HG03439 (cell line): Measurements from ENCODE around the gene CNOT1.
"Not testable (repeated sequence)": the region's sequence is repeated elsewhere in the genome, so short reads cannot be mapped to it uniquely, and the experiment has no call there.

Source experiments
- ATAC-seq: cut with Tn5 transposase; IDR thresholded peaks from one replicate; pipeline ENCODE4 v1.9.1; 2021; ENCODE audit warnings: mild to moderate bottlenecking, moderate library complexity; ENCODE audit not compliant: unreplicated experiment

The CNOT1 gene

DNA sequence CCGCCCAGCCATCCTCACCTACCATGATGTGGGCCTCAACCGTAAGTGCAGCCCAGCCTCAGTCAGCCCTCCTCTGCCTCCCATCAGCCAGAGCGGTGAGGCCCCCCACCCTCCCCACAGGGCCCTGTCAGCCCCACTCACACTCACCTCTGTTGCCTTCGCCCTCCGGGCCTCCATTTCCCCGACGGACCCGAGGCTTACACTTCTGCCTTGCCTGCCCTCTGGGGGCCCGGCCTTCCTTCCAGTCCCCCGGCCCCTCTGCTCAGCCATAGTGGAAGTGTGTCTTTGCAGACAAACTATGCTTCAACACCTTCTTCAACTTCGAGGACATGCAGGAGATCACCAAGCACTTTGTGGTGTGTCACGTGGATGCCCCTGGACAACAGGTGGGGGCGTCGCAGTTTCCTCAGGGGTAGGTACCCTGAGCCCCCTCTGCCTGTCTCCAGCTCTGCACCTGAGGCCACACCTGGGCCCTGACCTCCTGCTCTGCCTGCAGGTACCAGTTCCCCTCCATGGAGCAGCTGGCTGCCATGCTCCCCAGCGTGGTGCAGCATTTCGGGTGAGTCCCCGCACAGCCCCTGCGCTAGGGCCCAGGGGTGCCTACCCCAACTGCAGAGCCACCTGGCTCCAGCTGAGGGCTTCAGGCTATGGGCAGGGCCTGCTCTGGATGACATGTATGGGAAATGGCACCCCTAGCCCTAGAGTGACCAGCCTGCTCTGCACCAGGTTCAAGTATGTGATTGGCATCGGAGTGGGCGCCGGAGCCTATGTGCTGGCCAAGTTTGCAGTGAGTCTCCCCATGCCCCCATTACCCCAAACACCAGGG lies 125.5 kb downstream of the CNOT1 start:
- no peak for ATAC-seq

DNA sequence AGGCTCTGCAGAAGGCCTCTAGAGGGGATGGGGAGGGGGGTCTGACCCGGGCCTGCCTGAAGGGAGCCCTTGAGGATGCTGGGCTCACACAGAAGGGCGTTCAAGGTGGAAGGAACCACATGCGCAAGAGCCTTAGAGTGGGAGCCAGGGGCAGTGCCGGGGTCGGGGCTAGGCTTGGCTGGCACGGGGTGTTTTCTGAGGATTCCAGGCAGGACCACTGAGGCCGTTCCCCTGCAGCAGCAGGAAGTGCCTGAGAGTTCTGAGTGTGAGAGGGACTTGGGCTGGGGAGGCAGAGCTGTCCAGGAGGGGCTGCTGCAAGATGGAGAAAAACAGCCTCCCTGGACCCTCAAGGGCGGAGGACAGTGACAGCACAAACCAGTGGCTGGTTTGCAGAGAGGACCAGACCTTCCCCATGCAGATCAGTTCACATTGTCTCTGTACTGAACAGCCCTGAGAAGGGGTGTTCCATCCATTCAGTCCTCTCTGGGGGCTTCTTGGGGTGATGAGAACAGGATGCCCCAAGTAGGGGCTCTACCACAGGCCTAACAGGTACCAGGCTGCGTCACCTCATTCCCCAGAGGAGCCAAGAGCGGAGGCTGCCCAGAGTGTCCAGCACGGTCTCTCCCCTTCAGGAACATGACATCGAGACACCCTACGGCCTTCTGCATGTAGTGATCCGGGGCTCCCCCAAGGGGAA lies 126.3 kb downstream of the CNOT1 start:
- ATAC-seq: no peak

DNA sequence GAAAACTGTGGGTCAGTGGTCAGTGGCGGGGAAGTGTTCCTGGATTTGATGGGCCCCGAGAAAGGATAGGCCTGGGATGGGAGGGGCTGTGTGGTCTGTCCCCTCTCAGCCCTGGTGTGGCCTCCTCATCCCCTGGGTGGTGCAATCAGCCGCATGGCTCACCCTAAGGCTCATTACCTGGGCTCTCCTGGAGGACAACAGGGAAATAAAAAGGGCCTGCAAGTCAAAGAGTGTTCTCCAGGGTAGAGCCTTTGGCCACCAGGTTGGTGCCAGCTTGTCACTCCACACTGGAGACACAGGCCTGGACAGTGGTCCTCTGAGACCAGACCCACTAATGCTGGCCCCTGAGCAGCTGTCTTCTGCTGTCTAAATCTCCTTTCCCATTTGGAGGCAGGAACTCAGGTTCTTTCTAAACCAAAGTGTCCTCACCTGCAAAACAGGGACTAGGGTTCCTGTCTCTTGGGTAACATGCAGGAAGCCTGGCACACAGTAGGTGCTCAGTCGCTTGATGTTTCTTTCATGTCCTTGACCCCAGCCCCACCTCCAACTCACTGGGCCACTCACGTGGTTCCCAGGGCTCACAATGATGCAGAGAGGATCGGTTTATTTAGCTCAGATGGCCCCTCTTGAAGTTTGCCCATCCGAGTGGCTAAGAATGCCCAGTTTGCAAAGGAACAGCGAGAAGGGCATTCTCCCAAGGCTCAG lies 127.3 kb downstream of the CNOT1 start:
- ATAC-seq: no peak

DNA sequence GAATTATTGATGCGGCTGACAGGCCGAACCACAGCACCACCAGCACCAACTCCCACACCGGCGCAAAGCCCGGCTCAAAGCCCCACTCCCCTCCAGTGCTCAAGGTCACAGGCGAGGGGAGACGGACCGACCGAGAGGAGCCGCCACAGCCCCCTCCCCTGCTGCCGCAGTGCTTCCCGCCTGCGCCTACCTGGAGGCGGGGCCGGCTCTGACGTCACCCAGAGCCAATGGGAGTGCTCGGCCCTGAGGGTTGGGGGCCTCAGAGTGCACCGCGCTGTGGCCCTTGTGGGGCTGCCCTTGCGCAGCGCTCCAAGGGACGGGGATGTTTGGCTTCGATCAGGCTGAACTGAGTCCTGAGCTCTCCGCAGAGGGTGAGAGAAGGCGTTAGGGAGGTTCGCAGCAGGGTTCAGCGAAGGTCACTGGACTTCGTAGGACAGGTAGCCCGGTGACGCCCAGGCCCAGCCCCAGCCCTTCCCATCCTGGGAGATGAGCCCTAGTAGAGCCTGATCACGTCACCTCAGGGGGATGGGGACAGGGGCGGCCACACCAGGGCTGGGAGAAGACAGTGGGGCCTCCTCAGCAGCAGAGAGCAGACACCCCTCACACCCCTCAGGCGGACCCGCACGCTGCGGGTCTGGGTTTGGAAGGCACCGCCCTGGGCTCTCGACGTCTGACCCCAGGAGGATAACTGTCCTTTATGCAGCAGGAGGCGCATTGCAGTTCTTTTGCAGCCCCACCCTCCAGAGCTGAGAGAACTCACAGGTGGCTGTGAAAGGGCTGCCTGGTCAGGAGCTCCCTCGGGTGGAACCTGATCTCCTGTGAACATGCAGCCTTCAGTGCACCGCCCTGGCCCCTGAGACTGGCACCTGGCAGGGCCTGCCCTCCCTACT lies 128.1 kb downstream of the CNOT1 start:
- no peak for ATAC-seq

DNA sequence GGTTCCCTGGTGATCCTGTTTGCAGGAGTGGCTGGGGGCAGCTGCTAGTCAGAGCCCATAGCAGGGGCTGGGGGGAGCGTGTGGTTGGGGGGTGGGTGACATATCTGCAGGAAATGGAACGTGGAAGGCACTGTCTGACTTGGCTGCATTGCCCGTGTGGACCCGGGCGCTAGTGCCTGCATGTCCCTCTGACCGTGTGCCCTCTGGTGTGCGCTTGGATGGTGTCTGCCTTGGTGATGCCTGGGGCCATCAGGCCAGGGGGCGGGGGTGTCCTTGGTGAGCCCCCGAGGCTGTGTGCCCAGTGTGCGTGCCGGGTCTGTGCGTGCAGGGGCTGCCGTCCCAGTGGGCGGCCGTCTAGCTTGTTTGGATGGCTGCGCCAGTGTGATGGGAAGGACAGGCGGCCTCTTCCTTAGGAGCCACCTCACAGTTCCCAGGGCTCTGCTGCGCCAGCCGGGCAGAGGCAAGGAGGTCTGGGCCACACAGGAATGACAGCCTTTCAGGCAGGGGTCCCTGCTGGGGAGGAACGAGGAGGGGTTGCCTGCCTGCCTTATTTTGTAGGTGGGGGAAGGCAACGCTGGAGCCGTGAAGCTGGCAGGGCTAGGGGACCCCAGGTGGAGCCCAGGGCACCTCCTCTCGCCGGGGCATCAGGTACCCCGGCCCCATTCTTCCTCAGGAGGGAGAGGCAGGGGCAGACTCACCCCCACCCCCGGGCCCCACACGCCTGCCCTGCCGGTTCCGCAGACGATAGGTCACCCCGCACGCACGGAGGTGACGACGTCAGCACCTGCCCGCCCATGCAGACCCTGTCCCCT lies 129.0 kb downstream of the CNOT1 start:
- no peak for ATAC-seq

DNA sequence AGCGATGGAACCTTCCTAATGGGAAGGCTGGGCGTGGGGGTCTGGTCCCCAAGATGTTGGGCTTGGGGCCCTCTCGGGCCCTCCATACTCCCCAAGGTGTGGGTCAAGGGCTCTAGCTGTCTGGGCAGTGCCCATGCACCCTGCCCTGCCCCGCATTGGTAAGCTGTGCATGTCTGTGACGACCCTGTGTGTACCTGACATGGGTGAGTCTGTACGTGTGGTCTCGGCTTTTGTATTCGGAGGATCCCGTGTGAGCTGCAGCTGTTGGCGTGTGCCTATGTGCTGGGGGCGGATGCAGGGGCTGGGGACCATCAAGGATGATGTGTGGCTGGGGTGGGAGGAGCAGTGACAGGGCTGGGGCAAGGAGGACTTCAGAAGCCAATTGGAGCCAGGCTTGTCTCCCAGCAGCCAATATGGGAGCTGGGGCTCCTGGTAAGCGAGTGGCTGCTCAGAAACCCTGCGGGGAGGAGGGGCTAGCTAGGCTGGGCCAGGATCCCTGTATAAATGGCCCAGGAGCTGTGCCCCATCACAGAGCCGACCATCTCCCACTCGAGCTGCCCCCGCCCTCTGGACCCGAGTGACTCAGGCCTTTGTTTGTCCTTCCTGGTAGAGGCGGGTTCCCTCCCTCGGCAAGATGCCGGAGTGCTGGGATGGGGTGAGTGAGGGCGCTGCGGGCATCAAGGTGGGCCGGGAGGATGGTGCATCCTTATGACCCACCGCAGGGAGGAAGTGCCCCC lies 129.8 kb downstream of the CNOT1 start, which contains the start of gene NDRG4:
Gene NDRG4 (plus strand): TSS at position 529 of the 737 bp plus-strand sequence. CDS start 106 bp downstream, at position 635.
- ATAC-seq: no peak

DNA sequence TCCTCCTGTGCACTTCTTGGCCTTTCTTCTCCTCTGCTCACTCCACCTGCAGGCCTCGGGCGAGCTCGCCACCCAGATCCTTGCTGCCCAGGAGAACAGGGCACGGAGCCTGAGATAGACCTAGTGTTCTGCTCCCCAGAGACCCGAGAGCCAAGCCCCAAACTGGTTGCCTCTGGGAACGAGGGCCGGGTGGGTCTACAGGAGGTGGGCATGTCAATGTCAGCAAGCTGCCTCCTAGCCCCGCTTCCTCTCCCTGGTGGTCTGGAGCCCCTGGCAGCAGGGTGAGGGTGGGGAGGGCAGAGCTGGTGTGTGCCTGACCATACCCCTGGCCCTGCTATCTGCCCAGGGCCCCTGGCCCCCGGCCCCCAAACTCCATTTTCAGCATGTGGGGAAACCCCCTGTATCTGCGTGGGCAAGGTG lies 130.5 kb downstream of the CNOT1 start:
- no peak for ATAC-seq

DNA sequence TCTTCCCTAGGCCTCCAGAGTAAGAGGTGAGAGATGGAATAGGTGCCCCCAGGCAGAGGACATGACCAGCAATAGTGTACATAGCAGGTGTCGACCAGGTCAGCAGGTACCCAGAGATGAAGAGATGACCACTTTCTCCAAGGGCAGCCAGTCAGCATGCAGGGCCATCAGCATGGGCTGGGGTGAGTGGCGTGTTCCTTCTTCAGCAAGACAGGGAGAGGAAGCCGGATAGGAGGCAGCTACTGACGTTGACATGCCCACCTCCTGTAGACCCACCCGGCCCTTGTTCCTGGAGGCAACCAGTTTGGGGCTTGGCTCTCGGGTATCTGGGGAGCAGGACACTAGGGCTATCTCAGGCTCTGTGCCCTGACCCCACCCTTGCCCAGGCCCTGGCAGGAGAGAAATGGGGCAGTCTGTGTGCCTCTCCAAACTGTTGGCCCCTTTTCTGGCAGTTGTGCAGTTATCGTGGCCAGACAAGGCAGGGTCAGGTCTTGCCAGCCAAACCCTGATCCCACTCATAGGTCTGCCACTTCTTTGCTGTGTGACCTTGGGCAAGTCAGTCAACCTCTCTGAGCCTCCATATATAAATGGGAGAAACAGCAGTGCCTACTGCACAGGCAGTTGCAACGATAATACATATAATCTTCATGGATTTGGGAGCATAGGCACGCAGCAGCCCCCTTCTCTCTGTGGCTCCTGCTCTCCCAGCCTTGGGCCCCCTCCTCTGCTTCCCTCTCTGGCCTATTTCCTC lies 131.1 kb downstream of the CNOT1 start:
- no peak for ATAC-seq

DNA sequence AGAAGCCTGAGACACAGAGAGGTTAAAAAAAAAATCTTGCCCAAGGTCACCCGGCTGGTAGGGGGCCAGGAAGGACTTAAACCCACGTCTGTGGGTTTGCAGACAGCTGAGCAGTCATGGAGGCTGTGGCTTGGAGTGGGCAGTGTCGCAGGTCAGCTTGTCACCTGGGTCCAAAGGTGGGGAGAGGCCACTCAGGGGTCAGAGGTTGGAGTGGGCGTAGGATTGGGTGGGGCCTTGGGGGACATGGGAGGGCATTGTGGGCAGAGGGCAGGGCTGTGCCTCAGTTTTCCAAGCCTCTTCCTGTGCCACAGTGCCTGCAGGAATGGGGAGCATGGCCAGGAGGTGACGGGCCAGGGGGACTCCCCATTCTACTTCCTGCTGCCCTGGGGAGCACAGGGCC lies 131.7 kb downstream of the CNOT1 start:
- no peak for ATAC-seq

DNA sequence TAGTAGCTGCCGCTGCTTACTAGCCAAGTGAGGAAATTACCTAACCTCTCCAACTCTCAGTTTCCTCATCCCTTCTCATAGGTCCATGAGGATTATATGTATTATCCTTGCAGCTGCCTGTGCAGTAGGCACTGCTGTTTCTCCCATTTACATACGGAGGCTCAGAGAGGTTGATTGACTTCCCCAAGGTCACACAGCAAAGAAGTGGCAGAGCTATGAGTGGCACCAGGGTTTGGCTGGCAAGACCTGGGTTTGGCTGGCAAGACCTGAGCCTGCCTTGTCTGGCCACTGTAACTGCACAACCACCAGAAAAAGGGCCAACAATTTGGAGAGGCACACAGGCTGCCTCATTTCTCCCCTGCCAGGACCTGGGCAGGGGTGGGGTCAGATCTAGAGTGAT lies 132.2 kb downstream of the CNOT1 start:
- no peak for ATAC-seq

DNA sequence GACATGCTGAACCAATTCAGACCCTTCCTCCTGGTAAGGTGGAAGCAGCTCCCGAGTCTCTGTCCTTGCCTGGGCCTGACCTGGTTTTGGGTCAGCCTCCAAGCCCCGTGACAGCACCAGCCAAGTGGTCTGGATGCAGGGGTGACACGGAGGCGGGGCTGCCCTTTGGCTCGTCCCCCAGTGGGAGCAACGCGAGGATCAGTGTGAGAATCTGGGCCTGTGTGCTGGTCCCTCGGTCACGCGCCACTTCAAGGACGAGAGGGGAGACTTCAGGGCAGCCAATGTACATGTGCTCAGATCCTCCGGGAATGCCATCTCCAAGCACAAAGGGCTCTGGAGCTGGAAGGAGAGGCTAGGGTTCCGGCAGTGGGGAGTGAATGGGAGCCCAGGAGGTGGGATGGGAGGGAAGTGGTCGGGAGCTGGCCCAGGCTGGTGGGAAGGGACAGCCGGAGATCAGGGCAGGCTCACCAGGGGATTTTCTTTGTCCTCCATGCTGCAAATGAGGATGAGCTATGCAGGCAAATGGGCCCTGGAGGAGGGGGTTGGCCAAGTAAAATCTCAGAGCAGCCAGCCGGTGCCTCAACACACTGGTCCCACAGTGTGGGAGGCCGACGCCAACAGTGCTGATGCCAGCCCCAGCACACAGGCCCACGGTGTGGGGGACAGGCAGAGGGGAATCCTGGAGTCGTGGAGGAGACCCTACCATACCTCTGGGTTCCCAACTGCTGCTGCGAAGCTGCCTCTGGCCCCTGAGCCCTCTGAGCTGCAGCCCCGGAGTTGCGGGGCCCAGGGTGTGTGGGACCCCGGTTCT lies 133.9 kb downstream of the CNOT1 start:
- no peak for ATAC-seq

DNA sequence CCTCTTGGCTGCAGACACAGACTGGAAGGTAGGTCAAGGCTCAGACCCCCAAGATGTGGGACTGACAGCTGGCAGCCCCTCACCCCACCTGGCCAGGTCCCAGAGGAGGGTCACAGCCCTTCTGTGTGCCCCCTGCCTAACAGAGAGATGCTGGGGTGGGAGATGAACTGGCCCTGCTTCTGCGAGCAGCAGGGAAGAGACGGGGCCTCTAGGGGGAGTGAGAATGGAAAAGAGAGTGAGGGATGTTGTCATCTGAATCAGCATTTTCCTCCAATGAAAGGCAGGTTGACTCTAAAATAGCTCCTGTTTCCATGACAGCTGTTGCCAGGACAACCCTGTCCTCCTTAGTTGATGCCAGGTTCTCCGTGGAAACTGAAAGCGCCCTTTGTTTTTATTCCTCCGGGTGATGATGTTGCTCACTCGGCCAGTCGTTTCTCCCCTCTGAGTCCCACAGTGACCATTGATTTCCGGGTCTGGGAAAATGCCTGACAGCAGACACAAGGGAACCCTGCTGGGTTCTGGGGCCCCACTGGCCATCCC lies 134.6 kb downstream of the CNOT1 start:
- peak; percentile 48 for ATAC-seq

DNA sequence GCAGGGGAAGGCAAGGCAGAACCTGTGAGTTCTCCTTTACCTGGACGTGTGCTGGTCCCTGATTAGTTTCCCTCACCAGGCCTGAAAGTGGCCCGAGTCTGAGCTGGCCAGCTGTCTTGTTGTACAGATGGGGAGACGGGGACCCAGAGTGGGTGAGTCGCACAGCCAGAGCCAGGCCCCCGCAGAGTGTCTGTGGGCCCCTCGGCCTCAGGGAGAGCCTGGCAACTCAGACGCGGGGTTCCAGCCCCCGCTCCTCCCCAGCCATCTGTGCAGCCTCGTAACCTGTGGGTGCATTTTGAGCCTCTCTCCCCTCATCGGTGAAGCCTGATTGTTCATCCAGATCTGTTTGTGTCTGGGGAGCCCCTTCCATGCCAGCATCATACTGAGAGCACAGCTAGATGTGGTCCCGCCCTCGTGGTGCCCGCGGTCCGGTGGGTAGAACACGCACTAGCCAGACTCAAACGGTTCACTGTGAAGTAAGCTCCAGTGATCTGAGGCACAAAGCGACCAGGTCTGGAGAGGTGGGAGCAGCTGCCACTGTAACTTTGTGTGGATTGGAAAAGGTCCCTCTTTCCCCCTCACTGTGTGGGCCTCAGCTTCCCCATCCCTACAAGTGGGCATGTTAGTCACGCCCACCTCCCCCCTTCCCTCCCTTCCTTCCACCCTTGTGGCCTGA lies 135.7 kb downstream of the CNOT1 start:
- ATAC-seq: no peak

DNA sequence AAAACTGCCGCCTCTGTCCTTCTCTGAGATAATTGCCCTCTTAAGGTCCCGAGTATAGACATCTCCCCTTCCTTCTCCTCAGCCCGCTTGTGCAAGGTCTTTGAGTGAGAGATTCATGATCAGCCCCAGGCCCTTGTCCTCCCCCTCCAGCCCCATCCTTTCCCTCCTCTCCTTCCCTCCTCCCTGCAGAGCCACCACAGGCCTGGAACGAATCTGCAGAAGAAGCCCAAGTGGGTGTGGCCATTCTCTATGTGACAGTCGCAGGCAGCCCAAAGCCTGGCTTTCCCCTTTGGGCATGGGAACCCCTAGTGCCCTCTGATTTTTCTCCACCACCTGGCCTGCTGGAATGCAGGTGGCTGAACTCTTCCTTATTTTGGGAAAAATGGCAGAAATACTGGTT lies 136.9 kb downstream of the CNOT1 start:
- ATAC-seq: no peak

DNA sequence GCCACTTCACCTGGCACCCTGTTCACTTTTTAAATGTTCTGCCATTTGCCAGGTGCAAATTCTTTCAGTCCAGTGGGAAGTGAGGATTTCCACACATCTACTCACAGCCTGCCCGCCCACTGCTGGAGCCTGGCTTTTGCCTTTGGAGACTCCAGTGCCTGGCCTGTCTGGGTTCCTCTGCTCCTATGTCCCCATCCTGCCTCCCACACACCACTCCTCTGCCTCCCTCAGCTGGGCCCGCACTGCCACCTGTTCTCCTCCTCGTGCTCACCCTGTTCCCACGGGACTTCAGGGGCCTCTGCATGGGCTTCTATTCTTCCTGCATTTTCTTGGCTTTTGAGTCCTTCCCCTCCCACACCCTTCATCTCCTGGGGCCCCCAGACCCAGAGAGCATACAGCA lies 137.6 kb downstream of the CNOT1 start:
- ATAC-seq: no peak

DNA sequence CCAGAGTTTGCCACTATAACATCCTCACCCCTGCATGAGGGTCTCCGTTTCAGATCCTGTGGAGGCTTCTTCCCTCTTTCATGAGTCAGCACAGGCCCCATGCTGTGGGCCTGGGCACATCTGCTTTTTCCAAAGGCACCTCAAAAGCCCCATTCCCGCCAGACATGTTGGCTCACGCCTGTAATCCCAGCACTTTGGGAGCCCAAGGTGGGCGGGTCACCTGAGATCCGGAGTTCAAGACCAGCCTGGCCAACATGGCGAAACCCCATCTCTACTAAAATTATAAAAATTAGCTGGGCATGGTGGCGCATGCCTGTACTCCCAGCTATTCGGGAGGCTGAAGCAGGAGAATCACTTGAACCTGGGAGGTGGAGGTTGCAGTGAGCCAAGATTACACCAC lies 139.1 kb downstream of the CNOT1 start:
- not testable (repeated sequence) for ATAC-seq

DNA sequence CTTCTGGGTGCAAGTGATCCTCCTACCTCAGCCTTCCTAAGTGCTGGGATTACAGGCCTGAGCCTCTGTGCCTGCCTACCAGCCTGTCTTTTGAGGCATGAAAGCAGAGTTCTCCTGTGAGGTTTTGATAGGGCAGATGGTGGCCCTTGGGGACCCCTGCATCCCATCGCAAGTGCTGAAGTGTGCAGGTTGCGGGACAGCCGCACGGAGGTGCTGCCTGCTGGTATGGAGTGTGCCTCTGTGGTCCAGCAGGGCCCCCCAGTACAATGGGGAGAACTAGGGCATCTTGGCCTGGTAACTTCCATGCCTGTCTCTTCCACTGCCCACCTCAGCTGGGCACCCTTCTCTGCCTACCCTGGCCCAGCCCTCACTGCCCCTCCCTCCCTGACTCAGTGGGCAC lies 139.6 kb downstream of the CNOT1 start:
- no peak for ATAC-seq
